K562 (cell line): ENCODE results near the gene TYROBP. TPM values are rescaled to one million over a fixed set of nuclear protein-coding genes. Genes with fewer than 3 reads are reported as not detected.
A peak's percentile ranks its signal among the peaks of the same experiment; 100 is the strongest.

Source experiments
- DPF2 ChIP-seq: fragments of 450-650 bp; IDR thresholded peaks from 2 replicates; pipeline ENCODE4 v1.6.1; 2016
- EGR1 ChIP-seq: fragments of 450-650 bp; conservative IDR thresholded peaks from 2 replicates; pipeline ENCODE4 v1.6.1; 2017; ENCODE audit warnings: mild to moderate bottlenecking
- GABPB1 ChIP-seq: sonication (generic); formaldehyde crosslinking; IDR thresholded peaks from 2 replicates; pipeline ENCODE4 v1.8.0; 2022; ENCODE audit warnings: mild to moderate bottlenecking, missing genetic modification reagents
- KDM1A ChIP-seq, 2 experiments: fragments of 450-650 bp; IDR thresholded peaks; 2 replicates each; pipeline ENCODE4 v1.6.1; 2016; ENCODE audit warnings: mild to moderate bottlenecking in 2 of 2
- OTX1 ChIP-seq: fragments of 450-650 bp; formaldehyde crosslinking; IDR thresholded peaks from 2 replicates; pipeline ENCODE4 v1.4.0; 2022; ENCODE audit warnings: mild to moderate bottlenecking
- PURB ChIP-seq: sonication (generic); formaldehyde crosslinking; IDR thresholded peaks from 2 replicates; pipeline ENCODE4 v1.9.0; 2021; ENCODE audit warnings: low read depth, mild to moderate bottlenecking, missing genetic modification reagents
- SAP30 ChIP-seq: fragments of 200-600 bp; sonication (generic); IDR thresholded peaks from 2 replicates; pipeline ENCODE4 v1.6.1; 2012; ENCODE audit warnings: borderline replicate concordance, low read depth, mild to moderate bottlenecking, moderate library complexity, low read length, control low read depth, inconsistent platforms; ENCODE audit not compliant: insufficient read depth, poor library complexity, severe bottlenecking
- TARDBP ChIP-seq: fragments of 450-650 bp; IDR thresholded peaks from 2 replicates; pipeline ENCODE4 v1.6.1; 2016
- THRB ChIP-seq: fragments of 450-650 bp; formaldehyde crosslinking; conservative IDR thresholded peaks from 2 replicates; pipeline ENCODE4 v1.4.0; 2022; ENCODE audit warnings: mild to moderate bottlenecking, missing genetic modification characterization
- XRCC5 ChIP-seq: fragments of 200-400 bp; formaldehyde crosslinking; IDR thresholded peaks from 2 replicates; pipeline ENCODE4 v1.6.1; 2017; ENCODE audit warnings: low read depth, mild to moderate bottlenecking, low read length
- ZBTB26 ChIP-seq: fragments of 450-650 bp; formaldehyde crosslinking; IDR thresholded peaks from 2 replicates; pipeline ENCODE4 v1.4.0; 2022; ENCODE audit warnings: missing genetic modification characterization
- ZBTB7A ChIP-seq: IDR thresholded peaks from 2 replicates; pipeline ENCODE4 v1.6.1; 2011; ENCODE audit warnings: low read depth, mild to moderate bottlenecking, low read length, moderate library complexity, borderline replicate concordance; ENCODE audit not compliant: control insufficient read depth
- ZNF175 ChIP-seq: fragments of 200-800 bp; sonication (Bioruptor generic); IDR thresholded peaks from 2 replicates; pipeline ENCODE4 v1.6.1; 2016; ENCODE audit warnings: low read depth, mild to moderate bottlenecking, missing genetic modification characterization, missing compliant biosample characterization
- polyA plus RNA-seq, 8 experiments: library from polyadenylated mRNA; depleted of rRNA in 4 of 8; stranded (reverse) in 5 of 8; unstranded in 3 of 8; fragments of >200 nt; fragmentation: Nextera tagmentation in 2 of 8; fragmentation: Illumina TruSeq in 1 of 8; extraction: Ambion mirVana in 2 of 8; extraction: Trizol in 1 of 8; gene quantifications; 2 replicates each; pipeline versions ENCODE4 v1.2.1 to v1.2.3, GENCODE V29; 2011 to 2014; ENCODE audit warnings: inconsistent platforms in 1 of 8, missing spikeins in 1 of 8
- total RNA-seq, 7 experiments: library from RNA; depleted of rRNA in 6 of 7; stranded (reverse); fragments of >200 nt in 6 of 7; fragmentation: Illumina TruSeq in 2 of 7; extraction: Trizol in 2 of 7; gene quantifications; 2 replicates each; pipeline versions ENCODE4 v1.2.1 to v1.2.3, GENCODE V29; 2011 to 2021; ENCODE audit warnings: low replicate concordance in 1 of 7
- TF ChIP-seq, protein P1 (sequence below): sonication (generic); formaldehyde crosslinking; IDR thresholded peaks from 2 replicates; pipeline ENCODE4 v1.8.1; 2023; ENCODE audit warnings: mild to moderate bottlenecking, missing genetic modification reagents
- TF ChIP-seq, protein P2 (sequence below): sonication (generic); formaldehyde crosslinking; IDR thresholded peaks from 2 replicates; pipeline ENCODE4 v1.8.0; 2022; ENCODE audit warnings: missing genetic modification reagents, mild to moderate bottlenecking, moderate library complexity, borderline replicate concordance
- TF ChIP-seq, protein P3 (sequence below), 2 experiments: fragments of 450-650 bp in 1 of 2; sonication (generic) in 1 of 2; formaldehyde crosslinking in 1 of 2; IDR thresholded peaks in 1 of 2; conservative IDR thresholded peaks in 1 of 2; 2 replicates each; pipeline versions ENCODE4 v1.6.1 to v1.8.1; 2016 to 2023; ENCODE audit warnings: mild to moderate bottlenecking in 2 of 2, moderate library complexity in 2 of 2, inconsistent platforms in 1 of 2, missing genetic modification reagents in 1 of 2
- TF ChIP-seq, protein P4 (sequence below): fragments of 250-450 bp; sonication (Bioruptor Pico); IDR thresholded peaks from 2 replicates; pipeline ENCODE4 v1.4.0; 2020

The TYROBP gene
- total and polyA plus RNA-seq, 9 of the 15 experiments (the other 6 are each of a cell fraction or from before 2014, with no cell fraction given) = 0.72 to 8.2 (median 2.4) TPM

- TF ChIP-seq, protein P1, sequence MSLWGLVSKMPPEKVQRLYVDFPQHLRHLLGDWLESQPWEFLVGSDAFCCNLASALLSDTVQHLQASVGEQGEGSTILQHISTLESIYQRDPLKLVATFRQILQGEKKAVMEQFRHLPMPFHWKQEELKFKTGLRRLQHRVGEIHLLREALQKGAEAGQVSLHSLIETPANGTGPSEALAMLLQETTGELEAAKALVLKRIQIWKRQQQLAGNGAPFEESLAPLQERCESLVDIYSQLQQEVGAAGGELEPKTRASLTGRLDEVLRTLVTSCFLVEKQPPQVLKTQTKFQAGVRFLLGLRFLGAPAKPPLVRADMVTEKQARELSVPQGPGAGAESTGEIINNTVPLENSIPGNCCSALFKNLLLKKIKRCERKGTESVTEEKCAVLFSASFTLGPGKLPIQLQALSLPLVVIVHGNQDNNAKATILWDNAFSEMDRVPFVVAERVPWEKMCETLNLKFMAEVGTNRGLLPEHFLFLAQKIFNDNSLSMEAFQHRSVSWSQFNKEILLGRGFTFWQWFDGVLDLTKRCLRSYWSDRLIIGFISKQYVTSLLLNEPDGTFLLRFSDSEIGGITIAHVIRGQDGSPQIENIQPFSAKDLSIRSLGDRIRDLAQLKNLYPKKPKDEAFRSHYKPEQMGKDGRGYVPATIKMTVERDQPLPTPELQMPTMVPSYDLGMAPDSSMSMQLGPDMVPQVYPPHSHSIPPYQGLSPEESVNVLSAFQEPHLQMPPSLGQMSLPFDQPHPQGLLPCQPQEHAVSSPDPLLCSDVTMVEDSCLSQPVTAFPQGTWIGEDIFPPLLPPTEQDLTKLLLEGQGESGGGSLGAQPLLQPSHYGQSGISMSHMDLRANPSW (CRISPR knock-in tag) = peak; percentile 62; the same call in 1 of the 2 replicates
- peak; percentile 67; the same call in 1 of the 2 replicates for TF ChIP-seq THRB (CRISPR knock-in tag)
- TF ChIP-seq EGR1 = peak; percentile 11; the same call in 1 of the 2 replicates
- TF ChIP-seq PURB (CRISPR knock-in tag) = no peak
- TF ChIP-seq, protein P2, sequence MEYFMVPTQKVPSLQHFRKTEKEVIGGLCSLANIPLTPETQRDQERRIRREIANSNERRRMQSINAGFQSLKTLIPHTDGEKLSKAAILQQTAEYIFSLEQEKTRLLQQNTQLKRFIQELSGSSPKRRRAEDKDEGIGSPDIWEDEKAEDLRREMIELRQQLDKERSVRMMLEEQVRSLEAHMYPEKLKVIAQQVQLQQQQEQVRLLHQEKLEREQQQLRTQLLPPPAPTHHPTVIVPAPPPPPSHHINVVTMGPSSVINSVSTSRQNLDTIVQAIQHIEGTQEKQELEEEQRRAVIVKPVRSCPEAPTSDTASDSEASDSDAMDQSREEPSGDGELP = peak; percentile 76; the same call in 1 of the 2 replicates
- TF ChIP-seq KDM1A (IDR thresholded peaks at IDR 0.05) = peak in 1 of 2 experiments; percentile 44; a peak in 1 of 4 replicates
- TF ChIP-seq SAP30 = peak; percentile 5
- TF ChIP-seq GABPB1 (CRISPR knock-in tag) = peak; percentile 57
- TF ChIP-seq ZNF175 = no peak
- TF ChIP-seq, protein P3, sequence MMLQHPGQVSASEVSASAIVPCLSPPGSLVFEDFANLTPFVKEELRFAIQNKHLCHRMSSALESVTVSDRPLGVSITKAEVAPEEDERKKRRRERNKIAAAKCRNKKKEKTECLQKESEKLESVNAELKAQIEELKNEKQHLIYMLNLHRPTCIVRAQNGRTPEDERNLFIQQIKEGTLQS (IDR thresholded peaks at IDR 0.05) = no peak
- TF ChIP-seq, protein P3 (CRISPR knock-in tag; conservative IDR thresholded peaks at IDR 0.05) = peak; percentile 76; the same call in 1 of the 2 replicates
- peak; percentile 53; the same call in 1 of the 2 replicates for TF ChIP-seq XRCC5
- TF ChIP-seq OTX1 (CRISPR knock-in tag) = peak; percentile 82
- TF ChIP-seq, protein P4, sequence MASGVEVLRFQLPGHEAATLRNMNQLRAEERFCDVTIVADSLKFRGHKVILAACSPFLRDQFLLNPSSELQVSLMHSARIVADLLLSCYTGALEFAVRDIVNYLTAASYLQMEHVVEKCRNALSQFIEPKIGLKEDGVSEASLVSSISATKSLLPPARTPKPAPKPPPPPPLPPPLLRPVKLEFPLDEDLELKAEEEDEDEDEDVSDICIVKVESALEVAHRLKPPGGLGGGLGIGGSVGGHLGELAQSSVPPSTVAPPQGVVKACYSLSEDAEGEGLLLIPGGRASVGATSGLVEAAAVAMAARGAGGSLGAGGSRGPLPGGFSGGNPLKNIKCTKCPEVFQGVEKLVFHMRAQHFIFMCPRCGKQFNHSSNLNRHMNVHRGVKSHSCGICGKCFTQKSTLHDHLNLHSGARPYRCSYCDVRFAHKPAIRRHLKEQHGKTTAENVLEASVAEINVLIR (CRISPR knock-in tag) = no peak
- TF ChIP-seq DPF2 = peak; percentile 55
- peak; percentile 60; the same call in 1 of the 2 replicates for TF ChIP-seq ZBTB7A
- 0 out of 2 replicates have a peak, but pooled peaks have one; percentile 40 for TF ChIP-seq TARDBP
- peak; percentile 74; the same call in 1 of the 2 replicates for TF ChIP-seq ZBTB26 (CRISPR knock-in tag)
Observed at GRCh38 chr19:35869327-35870123, 38.6 kb downstream of the TYROBP start (continued).
